ENCODE results near the gene CHRNG.

- TF ChIP-seq POLR2A (IDR thresholded peaks at IDR 0.05) = no peak
- TF ChIP-seq CTCF (IDR thresholded peaks at IDR 0.05) = no peak
- TF ChIP-seq EP300 (IDR thresholded peaks at IDR 0.05) = no peak
These were observed 16.7 kb upstream of the CHRNG start for GRCh38 chr2:232522623-232523401.

Measured in ovary (tissue), 3 donors.